HG03280 (cell line): ENCODE data around the gene PRM1.

Experiments used
- ATAC-seq: cut with Tn5 transposase; IDR thresholded peaks from one replicate; pipeline ENCODE4 v1.9.1; 2021; ENCODE audit warnings: mild to moderate bottlenecking, moderate library complexity; ENCODE audit not compliant: unreplicated experiment

PRM1 gene

DNA sequence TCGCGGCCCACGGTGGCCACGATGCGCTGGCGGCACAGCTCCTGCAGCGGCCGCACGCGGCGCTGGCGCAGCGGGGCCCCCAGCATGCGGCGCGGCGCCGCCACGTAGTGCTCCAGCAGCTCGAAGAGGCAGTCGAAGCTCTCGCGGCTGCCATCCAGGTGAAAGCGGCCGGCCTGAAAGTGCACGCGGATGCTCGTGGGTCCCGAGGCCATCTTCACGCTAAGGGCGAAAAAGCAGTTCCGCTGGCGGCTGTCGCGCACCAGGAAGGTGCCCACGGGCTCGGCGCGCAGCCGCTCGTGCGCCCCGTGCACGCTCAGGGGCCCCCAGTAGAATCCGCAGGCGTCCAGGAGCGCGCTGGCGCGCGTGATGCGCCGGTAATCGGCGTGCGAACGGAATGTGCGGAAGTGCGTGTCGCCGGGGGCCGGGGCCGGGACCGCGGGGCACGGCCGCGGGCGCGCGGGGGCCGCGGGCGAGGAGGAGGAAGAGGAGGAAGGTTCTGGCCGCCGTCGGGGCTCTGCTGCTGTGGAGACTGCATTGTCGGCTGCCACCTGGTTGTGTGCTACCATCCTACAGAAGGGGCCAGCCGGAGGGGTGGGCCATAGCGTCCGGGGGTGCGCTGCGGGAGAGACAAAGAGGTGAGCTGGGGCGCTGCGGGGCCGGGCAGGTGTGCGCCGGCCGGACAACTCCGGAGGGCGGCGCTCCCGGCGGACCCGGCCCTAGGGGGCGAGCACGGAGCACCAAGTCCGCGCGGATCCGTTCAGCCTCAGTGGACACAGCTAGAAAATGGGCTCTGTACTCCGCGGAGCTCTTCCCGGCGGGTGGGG is 26.0 kb downstream of the PRM1 start:
- peak; percentile 6 for ATAC-seq

DNA sequence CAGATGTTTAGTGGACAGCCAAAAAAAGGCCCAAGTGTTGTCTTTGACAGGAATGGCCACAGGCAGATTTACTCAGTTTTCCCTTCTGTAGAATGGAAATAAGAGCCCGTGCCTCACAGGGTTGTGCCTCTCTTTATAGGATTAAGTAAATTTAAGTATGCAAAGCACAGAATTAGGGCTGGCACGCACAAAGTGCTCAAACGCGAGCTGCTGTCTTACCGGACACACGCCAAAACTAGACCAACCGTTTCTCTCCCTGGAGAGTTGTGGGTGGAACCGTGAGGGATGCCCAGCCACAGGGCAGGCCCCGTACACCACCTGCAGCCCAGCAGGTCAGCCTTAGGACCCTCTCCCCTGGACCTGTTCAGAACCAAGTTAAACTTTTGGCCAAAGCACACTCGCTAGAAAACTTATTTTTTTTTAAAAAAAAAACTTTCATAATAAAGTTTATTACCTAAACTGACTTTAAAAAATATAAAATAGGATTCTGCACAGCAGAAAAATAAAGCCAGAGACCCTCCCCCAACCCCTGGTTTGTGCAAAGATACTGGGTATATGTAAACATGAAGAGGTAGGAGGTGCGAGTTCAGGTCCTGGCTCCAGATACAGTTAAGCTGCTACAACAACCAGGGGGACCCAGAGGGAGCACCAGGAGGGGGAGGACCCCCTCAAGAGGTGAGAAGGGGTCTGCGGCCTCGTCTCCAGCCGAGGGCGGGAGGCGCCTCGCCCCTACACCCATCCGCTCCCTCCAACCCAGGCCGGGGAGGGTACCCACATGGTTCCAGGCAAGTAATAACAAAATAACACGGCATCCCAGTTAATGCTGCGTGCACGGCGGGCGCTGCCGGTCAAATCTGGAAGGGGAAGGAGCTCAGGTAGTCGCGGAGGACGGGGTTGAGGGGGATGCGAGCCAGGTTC is 26.9 kb downstream of the PRM1 start:
- no peak for ATAC-seq

DNA sequence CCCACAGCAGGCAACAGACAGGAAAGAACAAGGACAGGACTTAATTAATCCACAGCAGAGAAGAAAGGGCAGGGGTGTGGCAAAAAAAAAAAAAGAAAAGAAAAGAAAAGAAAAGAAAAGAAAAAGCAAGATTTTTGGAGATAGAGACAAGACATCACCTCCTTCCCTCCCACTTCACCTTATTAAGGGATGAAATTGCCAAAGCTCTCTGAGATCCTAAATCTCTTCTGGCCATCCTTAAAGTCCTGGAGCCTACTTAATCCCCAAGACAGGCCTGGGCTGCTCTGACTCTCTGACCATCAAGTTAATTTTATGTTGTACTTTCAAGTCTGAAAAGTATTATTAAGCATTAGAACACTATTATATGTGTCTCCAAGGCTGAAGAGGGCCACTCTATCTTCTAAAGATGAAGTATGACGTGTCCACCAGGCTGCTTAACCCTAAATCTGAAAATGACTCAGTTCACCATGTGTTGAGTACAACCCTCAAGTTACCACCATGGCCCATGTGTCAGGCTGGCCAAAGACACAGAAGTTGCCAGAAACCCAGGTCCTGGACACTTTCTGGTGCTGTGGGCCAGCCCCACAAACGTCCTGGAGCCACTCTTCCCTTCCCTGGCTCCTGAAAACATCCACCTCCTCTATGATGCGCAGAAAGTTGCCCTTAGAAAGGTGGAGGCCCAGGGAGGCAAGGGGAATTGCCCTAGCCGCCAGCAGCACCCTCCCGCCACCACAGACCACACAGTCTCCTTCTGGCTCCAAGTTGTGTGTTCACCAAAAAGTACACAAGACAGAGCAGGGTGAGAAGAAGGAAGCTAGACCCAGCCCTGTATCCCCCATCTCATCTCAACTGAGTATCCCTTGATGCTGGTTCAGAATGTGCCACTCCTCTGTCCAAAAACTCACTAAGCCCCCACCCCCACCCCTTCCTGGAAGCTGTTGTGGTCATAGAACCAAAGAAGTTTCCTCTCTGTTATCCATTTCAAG is 27.8 kb downstream of the PRM1 start:
- no peak for ATAC-seq

DNA sequence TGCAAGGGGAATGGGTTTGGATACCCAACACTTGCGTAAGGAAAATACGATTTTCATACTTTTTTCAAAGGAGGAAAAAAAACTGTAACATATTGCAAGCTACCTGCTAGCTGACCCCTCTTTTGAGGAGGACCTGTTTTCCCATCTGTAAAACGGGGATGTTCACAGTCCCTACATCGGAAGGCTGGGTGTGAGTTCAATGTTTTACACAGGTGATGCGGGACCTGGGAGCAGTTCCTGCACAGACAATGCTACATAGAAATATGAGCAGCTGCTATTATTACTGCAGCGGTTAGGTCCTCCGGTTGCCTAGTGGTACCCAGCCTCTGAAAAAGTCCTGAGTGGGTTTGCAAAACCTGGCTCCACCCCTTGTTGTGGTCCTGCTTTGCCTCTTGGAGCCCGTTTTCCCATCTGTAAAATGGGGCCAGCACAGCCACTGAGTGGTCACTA is 28.6 kb downstream of the PRM1 start:
- ATAC-seq = no peak

DNA sequence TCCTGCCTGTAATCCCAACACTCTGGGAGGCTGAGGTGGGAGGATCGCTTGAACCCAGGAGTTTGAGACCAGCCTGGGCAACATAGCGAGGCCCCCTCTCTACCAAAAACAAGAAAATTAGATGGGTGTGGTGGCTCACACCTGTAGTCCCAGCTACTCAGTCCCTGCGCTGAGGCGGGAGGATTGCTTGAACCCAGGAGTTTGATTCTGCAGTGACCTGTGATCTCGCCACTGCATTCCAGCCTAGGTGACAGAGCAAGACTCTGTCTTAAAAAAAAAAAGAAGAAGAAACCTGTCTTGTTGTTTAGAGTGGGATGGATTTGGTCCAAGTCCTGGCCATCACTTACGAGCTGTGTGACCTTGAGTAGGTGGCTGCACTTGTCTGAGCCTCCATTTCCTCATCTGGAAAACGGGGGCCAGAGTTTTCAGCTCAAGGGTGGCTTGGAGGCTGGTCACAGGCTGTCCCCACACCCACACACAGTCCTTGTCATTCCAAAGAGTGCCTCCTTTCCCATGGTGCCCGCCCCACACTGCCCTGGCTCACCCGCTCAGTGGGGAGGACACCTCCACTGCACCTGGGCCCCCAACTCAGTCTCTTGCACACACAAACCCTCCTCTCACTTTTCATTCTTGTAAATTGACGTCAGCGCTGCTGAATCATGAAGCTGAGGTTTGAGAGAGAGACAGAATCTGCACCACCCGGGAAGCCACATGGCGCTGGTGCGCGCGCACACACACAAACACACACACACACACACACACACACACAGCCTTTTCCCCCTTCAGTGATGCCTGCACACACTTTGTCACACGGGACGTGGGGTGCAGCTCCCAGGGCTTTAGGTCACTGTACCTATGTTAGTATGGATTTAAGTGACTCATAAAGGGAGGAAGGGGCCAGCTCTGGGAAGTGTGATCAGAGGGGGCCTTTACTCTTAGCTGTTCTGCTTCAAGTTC is 29.3 kb downstream of the PRM1 start:
- no peak for ATAC-seq

DNA sequence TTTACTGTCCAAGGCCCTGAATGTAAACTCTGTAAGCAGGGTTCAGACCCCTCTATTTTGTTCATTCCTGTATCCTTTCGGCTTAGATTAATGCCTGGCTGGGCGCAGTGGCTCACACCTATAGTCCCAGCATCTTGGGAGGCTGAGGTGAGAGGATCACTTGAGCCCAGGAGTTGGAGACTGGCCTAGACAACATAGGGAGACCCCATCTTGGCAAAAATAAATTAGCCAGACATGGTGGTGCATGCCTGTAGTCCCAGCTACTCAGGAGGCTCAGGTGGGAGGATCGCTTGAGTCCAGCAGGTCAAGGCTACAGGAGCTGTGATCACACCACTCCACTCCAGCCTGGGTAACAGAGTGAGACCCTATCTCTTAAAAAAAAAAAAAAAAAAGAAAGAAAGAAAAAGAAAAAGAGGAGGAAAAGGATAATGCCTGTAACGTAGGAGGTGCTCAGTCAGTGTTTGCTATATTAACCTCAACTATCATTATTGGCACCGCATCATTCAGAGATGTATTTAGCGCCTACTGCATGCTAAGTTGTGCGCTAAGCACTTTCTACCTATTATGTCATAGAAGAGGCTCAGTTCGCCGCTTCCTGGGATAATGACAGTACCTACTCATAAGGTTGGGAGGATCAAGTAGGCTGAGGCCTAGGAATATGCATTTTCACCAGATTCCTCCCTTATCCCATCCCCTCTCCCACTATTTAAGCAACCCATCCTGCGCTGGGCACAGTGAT is 30.2 kb downstream of the PRM1 start:
- ATAC-seq = no peak

DNA sequence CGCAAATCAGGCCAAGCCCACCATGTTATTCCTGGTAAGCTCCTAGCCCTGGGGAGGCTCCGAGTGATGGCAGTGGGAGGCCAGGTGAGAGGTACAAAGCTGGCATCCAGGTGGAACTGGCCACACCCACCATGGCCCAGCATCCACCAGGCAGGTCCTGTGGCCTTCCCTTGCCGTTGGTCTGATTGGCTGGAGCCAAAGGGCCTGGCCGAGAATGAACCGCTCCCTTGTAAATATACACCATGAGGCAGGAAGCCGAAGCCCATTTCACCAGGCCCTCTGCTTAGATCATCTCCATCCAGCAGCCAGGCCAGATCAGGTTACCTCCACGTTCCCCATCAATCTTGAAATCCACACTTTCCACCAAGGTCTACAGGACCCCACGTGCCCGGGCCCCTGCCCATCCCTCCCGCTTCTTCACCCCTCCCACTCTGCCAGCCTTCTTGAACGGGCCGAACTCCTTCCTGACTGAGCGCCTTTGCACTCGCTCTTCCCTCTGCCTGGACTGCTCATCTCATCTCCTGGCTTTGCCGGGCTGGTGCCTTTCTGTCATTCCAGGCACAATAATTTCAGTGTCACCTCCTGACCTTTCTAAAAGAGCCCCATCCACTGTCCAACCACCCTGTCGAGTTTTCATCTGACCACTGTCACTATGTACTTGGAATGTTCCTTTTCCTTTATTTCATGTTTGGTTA is 30.9 kb downstream of the PRM1 start:
- no peak for ATAC-seq

DNA sequence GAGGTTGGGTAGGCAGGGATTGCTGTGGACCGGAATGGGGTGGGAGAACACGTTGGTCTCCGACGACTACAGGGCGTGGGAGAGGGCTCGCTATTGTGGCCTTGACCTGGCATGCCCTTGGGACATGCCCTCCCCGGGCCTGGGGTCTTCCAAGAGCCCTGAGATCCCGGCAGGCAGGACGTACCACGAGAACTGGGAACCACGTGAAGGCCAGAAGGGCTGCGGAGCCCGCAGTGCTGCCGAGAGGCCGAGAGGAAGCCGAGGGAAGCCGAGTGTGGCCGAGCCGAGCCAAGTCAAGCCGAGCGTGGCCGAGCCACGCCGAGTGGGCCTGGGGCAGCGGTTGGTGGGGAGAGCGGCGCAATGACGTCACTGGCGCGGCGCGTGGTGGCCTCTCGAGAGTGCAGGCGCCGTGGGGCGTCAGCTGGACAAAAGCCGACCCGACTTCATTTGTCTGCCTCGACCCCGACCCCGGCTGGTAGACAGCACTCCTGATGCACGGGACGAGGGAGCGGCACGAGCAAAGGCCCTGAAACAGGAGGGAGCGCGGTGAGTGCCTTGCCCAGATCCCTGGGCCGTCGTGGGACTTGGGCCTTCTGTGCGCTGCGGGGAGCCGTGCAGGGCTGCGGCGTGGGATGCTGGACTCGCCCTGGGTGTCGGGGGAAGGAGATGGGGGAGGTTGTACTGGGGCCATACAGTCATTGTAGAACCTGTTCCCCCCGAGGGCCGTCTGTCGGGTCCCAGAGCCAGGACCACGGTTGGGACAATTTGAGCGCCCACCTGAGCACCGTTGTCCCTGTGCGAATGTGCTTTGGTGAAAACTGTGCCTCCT is 31.7 kb downstream of the PRM1 start:
- peak; percentile 45 for ATAC-seq

DNA sequence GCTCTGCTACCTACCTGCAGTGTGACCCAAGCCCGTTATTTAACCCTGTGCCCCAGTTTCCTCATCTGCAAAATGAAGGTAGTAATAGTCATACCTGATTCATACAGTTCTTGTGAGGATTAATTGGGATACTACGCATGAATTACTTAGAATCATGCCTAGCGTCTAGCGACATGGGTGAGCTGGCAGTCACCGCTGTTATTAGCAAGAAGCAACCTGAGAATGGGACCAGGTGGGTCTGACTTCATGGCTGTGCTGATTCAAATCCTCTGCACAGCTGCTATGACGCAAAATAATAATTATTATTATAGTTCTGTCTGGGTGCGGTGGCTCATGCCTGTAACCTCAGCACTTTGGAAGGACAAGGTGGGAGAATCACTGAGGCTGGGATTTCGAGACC is 33.0 kb downstream of the PRM1 start:
- no peak for ATAC-seq

DNA sequence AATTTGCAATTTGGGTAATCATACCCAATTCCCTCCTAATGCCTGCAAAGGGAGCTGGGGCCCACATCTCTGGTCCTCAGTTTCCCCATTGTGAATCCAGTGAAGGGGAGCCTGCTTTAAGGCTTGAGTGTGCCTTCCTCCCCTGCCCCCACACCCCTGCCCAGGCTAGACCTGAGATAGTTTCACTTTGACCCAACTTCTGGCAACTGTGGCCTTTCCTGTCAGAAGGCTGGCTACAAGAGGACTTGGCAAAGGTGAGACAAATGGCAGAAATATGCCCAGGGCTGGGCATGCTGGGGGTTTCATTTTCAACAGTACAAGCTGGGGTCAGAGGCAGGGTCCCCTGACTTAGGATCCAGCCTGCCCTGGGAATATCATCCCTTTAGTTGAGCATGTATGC is 35.1 kb downstream of the PRM1 start:
- ATAC-seq = no peak

DNA sequence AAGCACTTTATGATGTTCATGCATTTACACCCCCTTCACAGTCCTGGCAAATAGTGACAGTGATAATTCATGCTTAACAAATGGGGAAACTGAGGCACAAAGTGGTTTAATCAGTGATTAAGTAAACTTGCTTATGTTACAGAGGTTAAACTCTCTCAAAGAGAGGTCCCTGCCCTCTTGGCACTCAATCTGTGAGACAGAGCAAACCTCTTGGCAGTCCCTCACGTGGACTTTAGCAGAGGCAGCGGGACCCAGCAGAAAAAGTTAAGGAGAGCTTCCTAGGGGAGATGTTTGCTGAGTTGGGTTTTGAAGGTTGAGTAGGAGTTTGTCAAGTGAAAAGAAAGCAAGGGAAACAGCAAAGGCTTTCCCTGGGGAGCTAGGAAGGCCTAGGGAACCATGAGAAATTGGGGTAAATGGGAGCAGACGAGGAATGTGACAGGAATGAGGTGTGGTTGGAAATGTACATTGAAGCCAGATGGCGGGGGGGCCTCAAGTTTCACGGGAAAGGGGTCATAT is 35.9 kb downstream of the PRM1 start:
- no peak for ATAC-seq

DNA sequence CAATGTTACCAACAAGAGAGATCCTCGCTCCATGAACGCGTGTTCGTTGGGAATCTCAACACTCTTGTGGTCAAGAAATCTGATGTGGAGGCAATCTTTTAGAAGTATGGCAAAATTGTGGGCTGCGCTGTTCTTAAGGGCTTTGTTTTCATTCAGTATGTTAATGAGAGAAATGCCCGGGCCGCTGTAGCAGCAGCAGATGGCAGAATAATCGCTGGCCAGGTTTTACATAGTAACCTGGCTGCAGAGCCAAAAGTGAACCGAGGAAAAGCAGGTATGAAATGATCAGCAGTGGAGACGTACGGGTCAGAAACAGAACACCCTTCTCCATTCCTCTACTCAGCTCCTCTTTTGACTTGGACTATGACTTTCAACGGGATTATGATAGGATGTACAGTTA is 38.5 kb downstream of the PRM1 start:
- ATAC-seq = no peak

DNA sequence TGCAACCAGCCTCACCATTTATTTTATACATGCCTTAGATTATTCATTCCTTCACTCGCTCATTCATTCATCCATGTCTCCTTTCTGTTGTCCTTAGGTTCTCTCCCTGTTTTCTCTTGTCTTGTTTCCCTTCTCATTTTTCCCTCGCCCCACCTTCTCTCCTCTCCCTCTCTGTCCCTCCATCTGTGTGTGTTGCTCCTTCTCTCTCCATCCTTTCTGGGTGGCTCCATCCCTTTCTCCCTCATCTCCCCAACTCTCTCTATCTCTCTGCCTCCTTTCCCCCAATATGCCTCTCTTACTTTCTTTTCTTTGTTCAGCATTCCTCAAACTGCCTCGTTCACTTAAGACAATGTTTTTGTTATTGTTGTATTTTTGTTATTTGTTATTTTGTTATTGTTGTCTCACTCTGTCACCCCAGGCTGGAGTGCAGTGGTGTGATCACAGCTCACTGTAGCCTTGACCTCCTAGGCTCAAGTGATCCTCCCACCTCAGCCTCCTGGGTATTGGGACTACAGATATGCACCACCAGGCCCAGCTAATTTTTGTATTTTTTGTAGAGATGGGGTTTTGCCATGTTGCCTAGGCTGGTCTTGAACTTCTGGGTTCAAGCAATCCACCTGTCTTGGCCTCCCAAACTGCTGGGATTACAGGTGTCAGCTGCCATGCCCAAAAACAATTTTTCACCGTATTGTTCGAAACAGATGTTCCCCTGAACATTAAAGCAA is 39.5 kb downstream of the PRM1 start:
- ATAC-seq = no peak

DNA sequence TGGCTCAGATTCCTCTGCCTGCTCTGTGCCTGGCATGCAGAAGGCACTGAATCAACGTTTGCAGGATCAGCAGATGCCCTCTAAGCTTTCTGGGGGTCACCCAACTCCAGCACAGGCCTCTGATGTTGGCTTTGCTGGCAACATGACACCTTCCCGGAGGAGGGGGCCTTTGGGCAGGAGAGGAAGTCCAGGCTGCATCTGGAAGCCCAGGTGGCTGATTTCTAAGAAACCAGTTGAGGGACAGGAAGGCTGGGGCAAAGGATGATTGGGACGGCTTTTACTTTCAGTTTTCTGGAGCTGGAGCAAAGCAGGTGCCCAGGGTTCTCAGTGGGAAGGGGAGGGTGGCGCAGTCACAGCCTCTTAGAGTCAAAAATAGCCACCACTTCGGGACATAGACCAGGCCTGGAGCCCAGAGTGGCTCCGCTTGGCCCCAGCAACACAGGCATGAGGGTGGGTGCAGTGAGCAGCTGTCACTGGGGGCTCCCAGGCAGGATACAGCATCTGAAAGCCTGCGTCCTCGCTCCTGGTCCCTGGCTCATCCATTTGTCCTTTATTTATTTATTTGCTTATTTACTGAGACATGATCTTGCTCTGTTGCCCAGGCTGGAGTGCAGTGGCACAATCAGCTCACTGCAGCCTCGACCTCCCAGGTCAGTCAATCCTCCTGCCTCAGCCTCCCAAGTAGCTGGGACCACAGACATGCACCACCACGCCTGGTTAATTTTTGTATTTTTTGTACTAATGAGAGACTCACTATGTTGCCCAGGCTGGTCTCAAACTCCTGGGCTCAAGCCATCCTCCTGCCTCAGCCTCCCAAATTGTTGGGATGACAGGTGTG is 40.3 kb downstream of the PRM1 start:
- ATAC-seq = no peak
